Right atrium auricular region (tissue), 2 donors: Measurements from ENCODE around the gene PAX3. TPM values are rescaled to one million over a fixed set of nuclear protein-coding genes. Genes with fewer than 3 reads are reported as not detected.

Source experiments
- DNase-seq: peaks from one replicate; pipeline ENCODE4 v3.0.0-alpha.2; 2019; ENCODE audit warnings: low spot score
- H3K27ac ChIP-seq, 2 donors: fragments of 200-600 bp; sonication (generic); 1 replicate in 1 of 2; 2 replicates in 1 of 2; pipeline ENCODE4 v1.5.1; 2016 to 2019
- H3K27me3 ChIP-seq, 2 donors: fragments of 200-600 bp; sonication (generic); one replicate each; pipeline versions ENCODE4 v1.5.1 to v1.6.0; 2017 to 2019
- H3K36me3 ChIP-seq: fragments of 200-600 bp; sonication (generic); one replicate; pipeline ENCODE4 v1.5.1; 2016
- H3K4me1 ChIP-seq, 2 donors: fragments of 200-600 bp; sonication (generic); one replicate each; pipeline versions ENCODE4 v1.5.1 to v1.6.0; 2017 to 2019
- H3K4me3 ChIP-seq, 2 donors: fragments of 200-600 bp; sonication (generic); 1 replicate in 1 of 2; 2 replicates in 1 of 2; pipeline ENCODE4 v1.5.1; 2017 to 2019; ENCODE audit warnings: mild to moderate bottlenecking in 1 of 2, moderate library complexity in 1 of 2
- H3K9me3 ChIP-seq, 2 donors: fragments of 200-600 bp; sonication (generic); one replicate each; pipeline ENCODE4 v1.5.1; 2019
- CTCF ChIP-seq, 2 donors: fragments of 200-600 bp; sonication (generic); IDR thresholded peaks; one replicate each; pipeline ENCODE4 v1.5.1; 2019; ENCODE audit warnings: antibody characterized with exemption in 2 of 2
- total RNA-seq, 2 donors: library from RNA; depleted of rRNA; stranded (reverse); fragments of >200 nt; gene quantifications; one replicate each; pipeline ENCODE4 v1.1.0, GENCODE V29; 2016

Gene PAX3
- total RNA-seq, 2 donors from 2014 or later: 0.24 to 1.7 TPM

DNA sequence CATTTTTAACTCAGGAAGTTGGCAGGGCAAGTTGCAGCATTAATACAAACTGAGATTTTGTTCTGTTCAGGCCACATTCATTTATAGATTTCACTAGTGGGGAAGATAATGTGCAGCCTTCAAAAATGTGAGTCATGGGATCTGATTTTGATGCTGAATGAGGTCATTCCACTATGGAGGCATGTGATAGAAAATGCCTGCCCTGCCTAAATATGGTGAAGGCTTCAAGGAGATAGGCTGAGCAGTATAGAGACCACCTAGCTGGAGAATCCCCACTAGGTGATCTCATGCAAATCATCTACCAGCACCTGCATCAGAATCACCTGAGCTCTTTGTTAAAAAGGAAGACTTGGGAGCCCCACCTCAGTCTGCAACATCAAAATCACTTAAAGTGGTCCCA is 43.7 kb downstream of the PAX3 start:
- DNase-seq: no peak
- H3K27me3 ChIP-seq: no peaks in the 10 kb centered on the region
- no peaks in the 10 kb centered on the region for H3K4me1 ChIP-seq
- H3K36me3 ChIP-seq: no peaks in the 10 kb centered on the region
- no peak for TF ChIP-seq CTCF (IDR thresholded peaks at IDR 0.05)
- no peak overlapping the region for H3K4me3 ChIP-seq
- H3K9me3 ChIP-seq: no peaks in the 10 kb centered on the region
- no peak overlapping the region for H3K27ac ChIP-seq

DNA sequence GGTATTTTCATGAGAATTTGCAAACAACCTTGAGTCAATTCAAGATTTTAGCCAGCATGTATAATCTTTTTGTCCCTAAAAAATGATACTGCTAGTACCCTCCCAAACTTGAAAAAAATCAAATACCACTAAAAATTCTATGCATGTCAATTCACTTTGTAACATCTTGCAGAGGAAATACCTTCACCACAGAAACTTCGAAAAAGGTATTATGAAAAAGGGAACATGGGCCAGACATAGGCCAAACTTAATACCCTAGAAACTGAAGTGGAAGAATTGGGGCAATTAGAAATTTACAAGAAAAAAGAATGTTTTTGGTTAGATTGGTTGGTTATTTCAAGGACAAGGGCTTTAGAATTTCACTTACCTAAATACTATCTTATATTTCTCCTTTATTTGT is 48.5 kb downstream of the PAX3 start:
- no peak for DNase-seq
- no peaks in the 10 kb centered on the region for H3K27me3 ChIP-seq

DNA sequence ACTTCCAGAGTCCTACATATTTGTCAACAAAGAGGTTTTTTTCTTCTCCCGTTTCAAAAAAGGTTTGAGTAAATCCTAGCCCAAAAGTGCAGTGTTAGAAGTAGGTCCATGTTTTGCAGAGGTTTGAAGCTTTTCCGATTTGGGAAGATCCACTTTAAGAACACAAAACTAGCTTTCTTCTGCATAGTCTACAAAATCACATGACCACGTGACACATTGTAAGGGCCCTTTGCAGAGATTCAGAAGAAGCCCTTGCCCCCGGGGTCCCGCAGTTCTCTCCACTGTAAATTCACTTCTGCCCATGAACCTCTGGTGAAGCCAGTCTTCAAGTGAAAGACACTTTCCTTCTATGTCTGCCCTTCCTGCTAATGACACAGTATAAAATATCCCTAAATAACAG is 49.4 kb downstream of the PAX3 start:
- no peak for TF ChIP-seq CTCF (IDR thresholded peaks at IDR 0.05)
- no peak for DNase-seq
- Histone ChIP-seq H3K9me3 (no peaks in the 10 kb centered on the region), H3K27me3 (no peaks in the 10 kb centered on the region), H3K36me3 (no peaks in the 10 kb centered on the region), H3K4me1 (no peaks in the 10 kb centered on the region), H3K27ac (no peak overlapping the region), H3K4me3 (no peak overlapping the region)

More for the DNA sequence above, 48.5 kb downstream of the PAX3 start:
- Histone ChIP-seq H3K4me3 (no peak overlapping the region), H3K9me3 (no peaks in the 10 kb centered on the region), H3K36me3 (no peaks in the 10 kb centered on the region), H3K27ac (no peak overlapping the region), H3K4me1 (no peaks in the 10 kb centered on the region)
- no peak for TF ChIP-seq CTCF (IDR thresholded peaks at IDR 0.05)

- Histone ChIP-seq H3K27me3 (no peaks in the 10 kb centered on the region), H3K36me3 (no peaks in the 10 kb centered on the region), H3K4me1 (no peaks in the 10 kb centered on the region), H3K9me3 (no peaks in the 10 kb centered on the region), H3K4me3 (no peak overlapping the region), H3K27ac (no peak overlapping the region)
- DNase-seq: no peak
- no peak for TF ChIP-seq CTCF (IDR thresholded peaks at IDR 0.05)
These were observed 50.0 kb downstream of the PAX3 start for GRCh38 chr2:222248818-222249217.

- DNase-seq: no peak
- TF ChIP-seq CTCF (IDR thresholded peaks at IDR 0.05): no peak
These were observed 50.5 kb downstream of the PAX3 start for GRCh38 chr2:222248256-222248655.

GRCh38 chr2:222242532-222242931 is 56.3 kb downstream of the PAX3 start:
- peaks cover 0 to 9% of the 10 kb centered on the region in 2 donors for H3K4me1 ChIP-seq
- DNase-seq: no peak
- H3K27ac ChIP-seq: no peak overlapping the region
- no peaks in the 10 kb centered on the region for H3K27me3 ChIP-seq
- no peak overlapping the region for H3K4me3 ChIP-seq
- TF ChIP-seq CTCF (IDR thresholded peaks at IDR 0.05): no peak
- H3K9me3 ChIP-seq: no peaks in the 10 kb centered on the region
- no peaks in the 10 kb centered on the region for H3K36me3 ChIP-seq

More at GRCh38 chr2:222248256-222248655, 50.5 kb downstream of the PAX3 start:
- Histone ChIP-seq H3K36me3 (no peaks in the 10 kb centered on the region), H3K27me3 (no peaks in the 10 kb centered on the region), H3K9me3 (no peaks in the 10 kb centered on the region), H3K4me3 (no peak overlapping the region), H3K4me1 (no peaks in the 10 kb centered on the region), H3K27ac (no peak overlapping the region)
